ENCODE measurements around the gene DLX1.
"Not testable (repeated sequence)": the region's sequence is repeated elsewhere in the genome, so short reads cannot be mapped to it uniquely, and the experiment has no call there.

DLX1 gene

GRCh38 chr2:172114579-172114978 lies 29.3 kb downstream of the DLX1 start:
- no peak for DNase-seq (ENCODE audit: low read depth)

- no peak for DNase-seq (ENCODE audit: low read depth)
Measured at GRCh38 chr2:172116107-172116506, 30.8 kb downstream of the DLX1 start.

- DNase-seq (ENCODE audit: low read depth) = no peak
Measured at GRCh38 chr2:172119089-172119488, 33.8 kb downstream of the DLX1 start.

- DNase-seq (ENCODE audit: low read depth) = no peak
Measured at GRCh38 chr2:172120118-172120517, 34.8 kb downstream of the DLX1 start.

- no peak for DNase-seq (ENCODE audit: low read depth)
Measured at GRCh38 chr2:172128484-172128883, 43.2 kb downstream of the DLX1 start.

GRCh38 chr2:172129404-172129803 lies 44.1 kb downstream of the DLX1 start:
- no peak for DNase-seq (ENCODE audit: low read depth)

- no peak for DNase-seq (ENCODE audit: low read depth)
Measured at GRCh38 chr2:172131713-172132555, 46.6 kb downstream of the DLX1 start.

GRCh38 chr2:172134270-172134669 lies 49.0 kb downstream of the DLX1 start:
- DNase-seq (ENCODE audit: low read depth) = no peak

GRCh38 chr2:172135446-172135845 lies 50.1 kb downstream of the DLX1 start:
- DNase-seq (ENCODE audit: low read depth) = no peak

- no peak for DNase-seq (ENCODE audit: low read depth)
Measured at GRCh38 chr2:172137109-172137508, 51.8 kb downstream of the DLX1 start.

- DNase-seq (ENCODE audit: low read depth) = no peak
Measured at GRCh38 chr2:172137943-172138342, 52.6 kb downstream of the DLX1 start.

- DNase-seq (ENCODE audit: low read depth) = not testable (repeated sequence)
Measured at GRCh38 chr2:172138727-172139126, 53.4 kb downstream of the DLX1 start.
